PC-9 (cell line): ENCODE data around the gene GSG1L2. TPM values are rescaled to one million over a fixed set of nuclear protein-coding genes. Genes with fewer than 3 reads are reported as not detected.

ENCODE experiments used
- BruUV-seq: library from RNA; stranded (reverse); fragments of 400-500 nt; replicated peaks from 2 replicates; lab custom pipeline; 2021; lab: Mats Ljungman, UMichigan
- CTCF ChIA-PET: fragments of 300-600 bp; sonication (Branson Sonifier 250); formaldehyde crosslinking; loops from one replicate; lab custom pipeline; 2022; ENCODE audit warnings: antibody characterized with exemption; lab: Charles Lee
- POLR2A ChIA-PET: fragments of 300-600 bp; sonication (Branson Sonifier 250); formaldehyde crosslinking; loops from one replicate; lab custom pipeline; 2022; ENCODE audit warnings: antibody characterized with exemption; ENCODE audit not compliant: unreplicated experiment; lab: Charles Lee
- DNase-seq, 2 experiments: peaks; one replicate each; pipeline versions ENCODE4 v3.0.0 to v3.0.0-alpha.2; 2015 to 2022; ENCODE audit warnings: mixed read lengths in 1 of 2
- H2AFZ ChIP-seq: fragments of 200-600 bp; sonication (generic); 2 replicates; pipeline ENCODE4 v1.8.1; 2017; ENCODE audit warnings: antibody characterized with exemption
- H3F3A ChIP-seq: fragments of 200-600 bp; sonication (generic); 2 replicates; pipeline ENCODE4 v1.8.1; 2017; ENCODE audit warnings: antibody characterized with exemption, mild to moderate bottlenecking, low read depth; ENCODE audit not compliant: insufficient read depth
- H3K27ac ChIP-seq: fragments of 200-600 bp; sonication (generic); 2 replicates; pipeline ENCODE4 v1.6.1; 2016; ENCODE audit warnings: mixed run types
- H3K27me3 ChIP-seq: fragments of 200-600 bp; sonication (generic); 2 replicates; pipeline ENCODE4 v1.6.1; 2016; ENCODE audit warnings: low read depth, mixed run types; ENCODE audit not compliant: insufficient read depth
- H3K36me3 ChIP-seq: fragments of 200-600 bp; sonication (generic); 2 replicates; pipeline ENCODE4 v1.6.1; 2016; ENCODE audit warnings: low read depth, mixed run types
- H3K4me1 ChIP-seq: fragments of 200-600 bp; sonication (generic); replicated peaks from 2 replicates; pipeline ENCODE4 v1.6.1; 2016; ENCODE audit warnings: mixed run types; ENCODE audit not compliant: insufficient read depth
- H3K4me2 ChIP-seq: fragments of 200-600 bp; sonication (generic); 2 replicates; pipeline ENCODE4 v1.6.1; 2017; ENCODE audit warnings: mixed run types
- H3K4me3 ChIP-seq: fragments of 200-600 bp; sonication (generic); 2 replicates; pipeline ENCODE4 v1.6.1; 2016; ENCODE audit warnings: mixed run types
- H3K79me2 ChIP-seq: fragments of 200-600 bp; sonication (generic); 2 replicates; pipeline ENCODE4 v1.6.1; 2017; ENCODE audit warnings: low read depth, mixed run types
- H3K9me2 ChIP-seq: fragments of 200-600 bp; sonication (generic); 2 replicates; pipeline ENCODE4 v1.8.1; 2017; ENCODE audit warnings: mild to moderate bottlenecking; ENCODE audit not compliant: insufficient read depth
- H3K9me3 ChIP-seq: fragments of 200-600 bp; sonication (generic); 2 replicates; pipeline ENCODE4 v1.8.1; 2016; ENCODE audit warnings: low read depth; ENCODE audit not compliant: insufficient read depth
- H4K20me1 ChIP-seq: fragments of 200-600 bp; sonication (generic); 2 replicates; pipeline ENCODE4 v1.8.1; 2017; ENCODE audit not compliant: insufficient read depth
- CTCF ChIP-seq: fragments of 200-600 bp; sonication (generic); conservative IDR thresholded peaks from 2 replicates; pipeline ENCODE4 v1.6.1; 2017; ENCODE audit warnings: mixed run types, antibody characterized with exemption, mild to moderate bottlenecking, moderate library complexity
- EZH2 ChIP-seq: fragments of 200-600 bp; sonication (generic); IDR thresholded peaks from 2 replicates; pipeline ENCODE4 v1.8.0; 2017; ENCODE audit warnings: antibody characterized with exemption, low read depth
- intact Hi-C: fragments of 100-400 bp; cut with micrococcal nuclease; formaldehyde crosslinking; loops from one replicate; pipeline ENCODE4 v1.10.0; 2022; ENCODE audit not compliant: unreplicated experiment
- total RNA-seq: library from RNA; stranded (reverse); gene quantifications from 2 replicates; pipeline ENCODE4 v1.2.3, GENCODE V29; 2021

The GSG1L2 gene
- total RNA-seq, 1 experiment from 2014 or later: not detected

DNA sequence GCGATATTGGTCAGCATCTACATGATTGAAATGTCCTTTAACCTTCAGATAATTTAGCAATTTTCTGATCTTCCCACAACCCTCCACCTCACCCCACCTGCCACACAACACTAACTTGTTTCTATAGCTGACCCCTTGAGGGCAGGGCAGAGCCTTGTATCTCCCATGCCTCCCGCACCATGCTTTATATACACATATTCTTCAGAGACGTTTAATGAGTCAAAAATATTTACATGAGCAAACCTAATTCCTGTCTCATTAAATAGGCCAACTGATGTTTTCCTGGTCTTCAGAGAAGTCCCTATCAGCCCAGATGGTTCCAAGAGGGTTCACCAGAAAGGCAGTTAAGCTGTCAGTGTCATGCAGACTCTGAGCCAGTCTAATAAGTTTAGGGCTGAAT is 23.9 kb downstream of the GSG1L2 start:
- H3K79me2 ChIP-seq: no peaks in the 10 kb centered on the region
- H4K20me1 ChIP-seq: no peaks in the 10 kb centered on the region
- no peak overlapping the region for H3K4me2 ChIP-seq
- TF ChIP-seq EZH2: no peak
- no peak for TF ChIP-seq CTCF
- no peak overlapping the region for H3K4me3 ChIP-seq
- H3K9me2 ChIP-seq: no peaks in the 10 kb centered on the region
- H3F3A ChIP-seq: peaks cover 18% of the 10 kb centered on the region
- H3K27ac ChIP-seq: no peak overlapping the region
- POLR2A ChIA-PET: no interaction called here
- CTCF ChIA-PET: no interaction called here
- H3K4me1 ChIP-seq: peaks cover 16% of the 10 kb centered on the region
- no peaks in the 10 kb centered on the region for H3K36me3 ChIP-seq
- H3K9me3 ChIP-seq: no peaks in the 10 kb centered on the region
- intact Hi-C loops: no loop called here
- H2AFZ ChIP-seq: no peak overlapping the region
- DNase-seq: no peak
- H3K27me3 ChIP-seq: no peaks in the 10 kb centered on the region
- BruUV-seq: no TSS peak

DNA sequence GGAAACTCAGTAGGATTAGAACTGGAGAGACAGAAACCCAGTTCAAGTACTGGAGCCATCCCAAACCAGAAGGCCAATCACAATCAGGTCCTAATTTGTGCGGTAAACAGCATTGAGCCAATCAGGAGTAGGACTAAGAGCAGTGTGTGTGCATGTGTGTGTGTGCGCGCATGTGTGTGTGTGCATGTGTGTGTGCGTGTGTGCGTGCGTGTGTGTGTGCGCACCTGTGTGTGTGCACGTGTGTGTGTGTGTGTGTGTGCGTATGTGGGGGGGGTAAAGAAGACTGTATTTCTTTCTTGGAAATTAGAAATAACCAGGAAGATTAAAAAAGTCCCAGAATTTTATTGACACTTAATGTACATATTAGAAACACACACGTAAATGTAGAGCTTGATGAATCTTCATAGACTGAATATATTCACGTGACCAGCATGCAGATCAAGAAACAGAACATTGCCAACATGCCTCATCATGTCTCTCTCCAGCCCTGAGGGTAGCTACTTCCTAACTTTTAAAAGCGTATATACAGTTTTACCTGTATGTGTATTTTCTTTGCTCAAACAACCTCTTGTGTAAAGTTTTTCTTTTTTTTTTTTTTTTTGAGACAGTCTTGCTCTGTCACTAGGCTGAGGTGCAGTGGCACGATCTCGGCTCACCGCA is 29.6 kb downstream of the GSG1L2 start:
- no TSS peak for BruUV-seq
- Histone ChIP-seq H3K4me3 (no peak overlapping the region), H2AFZ (no peak overlapping the region), H4K20me1 (no peaks in the 10 kb centered on the region), H3K4me1 (no peaks in the 10 kb centered on the region), H3K9me3 (no peaks in the 10 kb centered on the region), H3F3A (no peaks in the 10 kb centered on the region), H3K36me3 (no peaks in the 10 kb centered on the region), H3K27ac (no peak overlapping the region), H3K9me2 (no peaks in the 10 kb centered on the region), H3K27me3 (no peaks in the 10 kb centered on the region), H3K4me2 (no peak overlapping the region), H3K79me2 (no peaks in the 10 kb centered on the region)
- TF ChIP-seq EZH2: no peak
- intact Hi-C loops: no loop called here
- ChIA-PET CTCF (interaction anchor here (0.7 kb wide), 1 partner anchor 113 kb away, joined by 3 read pairs; no protein-coding TSS in a partner anchor), POLR2A (no interaction called here)
- no peak for DNase-seq

- BruUV-seq: no TSS peak
- Histone ChIP-seq H3K36me3 (no peaks in the 10 kb centered on the region), H3K27ac (no peak within 1 kb of the TSS), H4K20me1 (no peaks in the 10 kb centered on the region), H3F3A (no peaks in the 10 kb centered on the region), H3K9me2 (no peaks in the 10 kb centered on the region), H3K79me2 (no peaks in the 10 kb centered on the region), H3K9me3 (no peaks in the 10 kb centered on the region), H3K27me3 (no peaks in the 10 kb centered on the region), H3K4me3 (no peak within 1 kb of the TSS), H2AFZ (no peak within 1 kb of the TSS), H3K4me1 (no peaks in the 10 kb centered on the region), H3K4me2 (no peak within 1 kb of the TSS)
- ChIA-PET POLR2A (no interaction called here), CTCF (no interaction called here)
- intact Hi-C loops: no loop called here
- no peak for TF ChIP-seq EZH2
- TF ChIP-seq CTCF: no peak
- no peak for DNase-seq
Observed at GRCh38 chr17:9790889-9791876, 30.7 kb downstream of the GSG1L2 start, which contains the start of gene DHRS7C. DHRS7C (minus strand) TSS chr17:9791592; CDS start chr17:9791284, 308 bp downstream.
